ENCODE data around the gene SLC16A11.
"Not testable (repeated sequence)": the region's sequence is repeated elsewhere in the genome, so short reads cannot be mapped to it uniquely, and the experiment has no call there.

The SLC16A11 gene

DNA sequence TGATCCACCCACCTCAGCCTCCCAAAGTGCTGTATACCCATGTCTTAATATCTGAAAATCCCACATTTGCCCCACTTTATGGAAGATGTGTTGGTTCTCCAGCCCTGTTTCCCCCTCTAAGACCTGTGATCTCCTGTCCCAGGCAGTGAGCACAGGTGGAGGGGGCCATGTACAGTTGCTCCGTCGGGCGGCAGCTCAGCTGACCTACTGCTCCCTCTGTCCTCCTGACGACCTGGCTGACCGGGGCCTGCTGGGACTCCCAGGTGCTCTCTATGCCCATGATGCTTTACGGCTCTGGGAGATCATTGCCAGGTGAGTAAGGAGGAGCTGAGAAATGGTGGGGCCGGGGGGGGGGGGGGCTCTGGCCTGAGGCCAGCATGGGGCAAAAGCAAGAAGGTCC, 38.2 kb downstream of the SLC16A11 start:
- no peak for DNase-seq

DNA sequence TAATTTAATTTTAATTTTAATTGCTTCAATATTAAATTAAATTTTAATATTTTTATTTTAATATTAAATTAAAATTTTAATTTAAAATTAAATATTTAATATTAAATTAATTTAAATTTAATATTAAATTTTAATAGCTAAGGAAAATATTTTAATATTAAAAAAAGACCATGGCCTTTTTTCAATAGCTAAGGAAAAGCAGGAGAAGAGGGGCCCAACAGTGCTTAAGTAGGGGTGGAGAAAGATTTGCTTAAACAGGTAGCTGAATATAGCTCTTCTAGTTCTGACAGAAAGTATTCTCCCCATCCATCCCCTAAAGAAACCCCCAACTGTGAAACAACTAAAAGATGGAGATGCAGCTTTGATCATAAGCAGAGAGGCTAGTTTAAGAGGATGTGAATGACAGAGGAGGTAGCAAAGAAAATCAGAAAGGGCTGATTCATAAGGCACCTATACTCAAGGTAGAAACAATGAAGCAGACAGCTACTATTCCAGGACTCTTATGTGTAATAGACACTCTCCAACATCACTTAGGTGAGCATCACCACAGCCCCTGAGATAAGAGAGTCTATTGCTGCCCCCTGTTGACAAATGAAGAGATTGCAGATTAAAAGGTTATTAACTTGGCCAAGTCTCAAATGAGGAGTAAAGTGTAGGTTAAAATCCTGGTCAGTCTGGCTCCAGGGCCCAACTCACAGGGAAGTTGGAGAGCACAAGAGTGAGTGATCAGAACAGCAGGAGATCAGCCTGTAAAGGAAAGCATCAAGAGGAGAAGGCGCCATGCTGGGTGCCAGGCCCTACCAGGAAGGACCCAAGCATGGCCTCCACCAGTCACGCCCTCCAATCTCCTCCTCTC, 39.3 kb downstream of the SLC16A11 start:
- DNase-seq: no peak

DNA sequence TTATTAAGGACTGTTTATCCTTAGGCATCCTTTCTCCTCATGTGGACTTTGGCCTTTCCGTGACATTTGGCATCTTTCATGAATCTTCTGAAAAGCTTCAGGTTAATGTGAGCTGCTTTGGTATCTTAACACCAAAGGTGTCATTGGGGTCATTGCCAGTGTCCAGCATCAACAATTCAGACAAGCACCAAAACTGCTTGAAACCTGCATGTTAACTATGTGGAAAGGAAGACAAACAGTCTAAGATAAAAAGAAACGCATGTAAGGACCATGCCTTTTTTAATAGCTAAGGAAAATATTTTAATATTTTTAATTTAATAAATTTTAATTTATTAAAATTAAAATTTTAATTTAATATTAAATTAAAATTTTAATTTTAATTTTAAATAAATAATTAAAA, 40.1 kb downstream of the SLC16A11 start:
- DNase-seq: no peak

DNA sequence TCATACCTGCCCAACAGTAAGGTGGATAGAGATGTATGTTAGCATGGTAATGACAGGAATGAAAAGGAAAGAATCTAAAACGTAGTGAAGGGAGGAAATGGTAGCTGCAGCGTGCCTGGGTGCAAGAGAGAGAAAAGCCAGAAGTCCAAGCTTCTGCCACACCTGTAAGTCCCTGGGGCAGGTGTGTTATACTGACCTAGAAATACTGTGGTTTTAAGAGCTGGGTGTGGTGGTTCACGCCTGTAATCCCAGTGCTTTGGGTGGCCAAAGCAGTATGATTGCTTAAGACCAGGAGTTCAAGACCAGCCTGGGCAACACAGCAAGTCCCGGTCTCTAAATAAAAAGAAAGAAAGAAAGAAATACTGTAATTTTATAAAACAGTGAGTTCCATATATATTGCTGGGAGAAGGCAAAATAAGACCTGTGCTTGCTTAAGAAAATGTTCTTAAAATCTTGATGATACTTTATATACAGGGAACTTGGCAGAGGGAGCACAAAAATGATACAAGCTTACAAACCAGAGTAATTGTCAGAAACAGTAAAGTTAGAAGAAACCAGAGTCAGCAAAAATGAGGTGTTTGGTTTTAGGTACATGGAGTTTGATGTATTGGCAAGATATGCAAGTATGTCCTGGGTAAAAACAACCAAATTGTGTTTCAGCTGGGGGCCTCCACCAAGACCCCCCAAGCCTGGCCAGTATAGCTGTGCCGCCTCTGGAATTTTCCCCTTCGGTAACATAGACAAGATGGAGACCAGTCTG, 41.4 kb downstream of the SLC16A11 start:
- DNase-seq: no peak

DNA sequence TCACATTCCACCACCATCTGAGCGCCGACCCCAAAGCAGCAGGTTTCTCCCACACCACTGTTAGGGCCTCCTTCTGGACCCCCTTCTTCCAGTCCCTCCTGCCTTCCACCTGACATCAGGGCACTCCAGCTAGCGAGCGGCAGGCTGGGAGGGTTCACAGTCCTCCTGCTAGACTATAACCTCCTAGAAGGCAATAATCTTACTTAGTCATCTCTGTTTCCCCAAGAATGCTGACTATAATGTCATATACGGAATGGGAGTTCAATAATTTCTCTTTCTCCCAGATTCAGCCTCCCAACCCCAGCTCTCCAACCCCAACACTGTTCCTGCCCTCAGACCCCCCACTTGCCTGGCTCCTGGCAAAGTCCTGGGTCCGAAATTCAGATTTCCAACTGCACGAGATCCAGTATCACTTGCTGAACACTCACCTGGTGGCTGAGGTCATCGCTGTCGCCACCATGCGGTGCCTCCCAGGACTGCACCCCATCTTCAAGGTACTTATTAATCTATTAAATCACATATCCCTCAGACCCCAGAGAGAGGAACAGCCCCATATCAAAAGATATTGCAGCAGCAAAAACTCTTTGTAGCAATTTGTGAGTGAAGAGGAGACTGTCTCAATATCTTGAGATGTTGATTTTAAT, 42.5 kb downstream of the SLC16A11 start:
- peak in 1 of 4 experiments; percentile 15 for DNase-seq

DNA sequence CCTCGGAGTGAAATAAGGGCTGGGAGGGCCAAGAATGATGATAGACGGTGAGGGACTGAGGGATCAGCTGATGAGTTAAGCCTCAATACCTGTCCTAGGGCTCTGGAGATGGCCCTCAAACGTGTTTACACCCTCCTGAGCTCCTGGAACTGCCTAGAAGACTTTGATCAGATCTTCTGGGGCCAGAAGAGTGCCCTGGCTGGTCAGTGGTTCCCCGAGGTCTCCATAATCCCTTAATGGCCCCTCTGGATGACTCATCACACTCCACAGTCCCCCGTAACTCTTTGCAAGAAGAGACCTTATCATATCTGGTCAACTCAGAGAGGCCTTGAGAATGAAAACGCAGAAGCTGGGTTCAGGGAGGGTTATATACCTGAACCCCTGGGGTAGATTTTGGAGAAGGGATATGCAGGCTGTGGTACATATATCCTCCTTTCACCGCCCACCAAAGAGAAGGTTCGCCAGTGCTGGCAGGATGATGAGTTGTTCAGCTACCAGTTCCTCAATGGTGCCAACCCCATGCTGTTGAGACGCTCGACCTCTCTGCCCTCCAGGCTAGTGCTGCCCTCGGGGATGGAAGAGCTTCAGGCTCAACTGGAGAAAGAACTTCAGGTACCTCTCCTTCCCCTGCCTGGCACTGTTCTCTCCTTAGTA, 44.9 kb downstream of the SLC16A11 start:
- DNase-seq: no peak

DNA sequence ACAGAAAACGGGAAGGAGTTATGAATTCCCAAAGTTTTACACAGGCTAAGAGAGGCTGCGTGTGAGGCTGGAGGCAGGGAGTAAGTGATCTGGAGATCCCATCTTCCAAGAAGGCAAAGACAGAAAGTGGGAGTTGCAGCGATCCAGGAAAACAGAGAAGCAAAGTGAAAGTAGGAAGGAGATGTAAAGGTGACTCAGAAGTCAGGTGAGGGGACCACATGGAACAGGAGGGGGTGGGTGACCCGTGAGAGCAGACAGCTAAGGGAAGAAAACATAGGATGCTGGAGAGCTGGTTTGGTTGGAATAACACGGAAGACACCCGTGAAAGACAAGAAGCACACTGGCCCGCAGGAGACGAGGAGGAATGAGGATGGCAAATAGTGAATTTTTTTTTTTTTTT, 46.7 kb downstream of the SLC16A11 start:
- no peak for DNase-seq

DNA sequence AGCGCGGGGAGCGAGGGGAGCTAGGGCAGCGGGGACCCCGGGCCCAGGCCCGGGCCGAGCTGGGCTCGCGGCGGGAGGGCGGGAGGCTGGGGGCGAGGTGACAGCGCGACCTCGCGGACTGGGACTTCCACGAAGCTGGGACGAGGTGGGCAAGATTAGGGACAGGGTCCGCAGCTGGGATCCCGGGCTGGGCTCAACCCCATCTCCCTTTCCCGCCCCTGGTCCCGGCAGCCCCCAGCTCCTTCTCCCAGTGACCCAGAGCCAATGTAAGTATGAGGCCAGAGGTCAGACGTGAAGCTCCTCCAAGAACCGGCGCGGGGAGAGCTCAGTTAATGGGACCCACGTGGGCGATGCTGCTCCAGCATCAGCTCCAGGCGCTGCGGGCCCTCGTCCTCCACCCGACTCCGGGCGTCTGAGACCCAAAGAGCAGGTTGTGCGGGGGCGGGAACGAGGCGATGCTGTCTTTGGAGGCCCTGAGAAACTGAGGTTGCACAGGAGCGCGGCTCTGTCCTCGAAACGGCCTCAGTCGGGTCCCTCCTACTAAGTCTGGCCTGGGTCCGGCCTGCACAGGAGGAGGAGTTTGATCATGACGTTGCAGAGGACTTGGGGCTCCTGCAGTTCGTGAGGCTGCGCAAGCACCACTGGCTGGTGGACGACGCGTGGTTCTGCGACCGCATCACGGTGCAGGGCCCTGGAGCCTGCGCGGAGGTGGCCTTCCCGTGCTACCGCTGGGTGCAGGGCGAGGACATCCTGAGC, 47.5 kb downstream of the SLC16A11 start:
- DNase-seq: no peak

DNA sequence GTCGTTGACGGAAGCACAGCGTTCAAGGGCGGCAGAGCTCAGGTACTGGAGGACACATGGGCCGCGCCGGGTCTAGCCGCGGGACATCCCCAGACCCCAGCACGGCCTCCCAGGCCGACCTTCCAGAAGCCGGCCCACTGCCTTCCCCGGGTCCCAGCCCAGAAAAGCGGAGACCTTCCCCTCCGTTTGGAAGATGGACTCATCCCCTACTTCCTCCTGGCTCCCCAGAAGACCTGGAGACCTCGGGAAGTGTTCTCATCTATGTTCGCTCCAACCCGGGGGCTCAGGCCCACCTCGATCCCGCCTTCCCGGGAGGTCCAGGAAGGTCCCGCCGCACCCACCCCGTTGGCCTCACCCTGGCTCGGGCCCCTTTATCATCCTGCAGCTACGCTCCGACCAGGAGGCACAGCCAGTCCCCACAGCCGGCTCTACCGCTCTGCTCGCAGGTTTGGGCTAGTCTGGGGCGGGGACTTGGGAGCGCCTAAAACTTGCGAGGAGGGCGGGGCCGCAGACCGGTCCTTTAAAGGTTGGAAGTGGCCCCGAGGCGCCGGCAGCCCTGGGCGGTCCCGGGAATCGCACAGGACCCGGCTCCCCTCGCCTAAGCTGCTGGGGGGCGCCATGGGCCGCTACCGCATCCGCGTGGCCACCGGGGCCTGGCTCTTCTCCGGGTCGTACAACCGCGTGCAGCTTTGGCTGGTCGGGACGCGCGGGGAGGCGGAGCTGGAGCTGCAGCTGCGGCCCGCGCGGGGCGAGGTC, 48.2 kb downstream of the SLC16A11 start, which contains the start of gene ALOX12:
ALOX12 (plus strand) TSS at position 550 of the 756 bp plus-strand sequence; CDS start at position 619, 69 bp downstream.
- DNase-seq: no peak

DNA sequence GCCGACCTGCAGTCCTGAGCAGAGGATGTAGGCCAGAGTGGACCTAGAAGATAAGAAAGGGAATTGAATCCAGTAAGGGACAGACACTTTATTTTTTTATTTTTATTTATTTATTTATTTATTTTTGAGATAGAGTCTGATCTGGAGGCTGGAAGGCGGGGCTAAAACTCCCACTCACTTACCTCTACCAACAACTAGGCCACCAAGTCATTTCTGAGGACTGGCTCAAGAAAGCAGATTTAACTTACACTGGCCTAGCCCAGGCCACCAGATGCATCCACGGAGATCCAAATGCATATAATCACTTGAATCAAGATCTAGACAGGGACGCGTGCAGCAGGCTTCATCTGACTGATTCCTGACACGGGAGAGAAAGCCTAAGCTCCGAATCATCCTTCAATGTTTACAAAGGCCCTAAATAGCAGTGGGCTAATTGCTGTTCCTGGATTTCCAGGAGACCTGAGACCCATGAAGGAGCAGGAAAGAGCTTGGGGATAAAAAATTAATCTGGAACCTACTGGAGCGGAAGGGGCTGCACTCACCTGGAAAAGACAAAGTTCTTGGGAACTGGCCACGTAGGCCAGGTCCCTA, 49.1 kb downstream of the SLC16A11 start:
- DNase-seq: no peak

DNA sequence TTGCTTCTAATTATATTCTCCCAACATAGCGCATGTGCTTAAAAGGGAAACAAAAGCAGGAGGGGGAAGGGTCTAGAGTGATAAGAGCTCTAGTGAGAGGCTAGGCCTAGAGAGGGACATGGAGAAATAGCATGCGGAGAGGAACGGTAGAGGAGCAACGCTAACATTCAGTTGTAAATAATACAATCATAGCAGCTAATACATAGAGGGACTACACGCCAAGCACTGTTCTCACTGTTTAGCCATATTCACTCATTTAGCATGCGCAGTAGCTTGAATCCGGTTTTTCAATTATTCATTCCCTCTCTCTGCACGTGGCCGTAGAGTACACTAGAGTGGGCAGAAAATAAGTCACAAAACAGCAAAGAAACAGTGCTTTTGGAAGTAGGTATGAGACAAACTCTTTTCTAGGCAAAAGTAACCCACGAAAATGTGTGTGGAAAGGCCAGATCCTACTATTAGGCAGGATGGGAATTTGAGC, 49.7 kb downstream of the SLC16A11 start:
- DNase-seq: no peak

DNA sequence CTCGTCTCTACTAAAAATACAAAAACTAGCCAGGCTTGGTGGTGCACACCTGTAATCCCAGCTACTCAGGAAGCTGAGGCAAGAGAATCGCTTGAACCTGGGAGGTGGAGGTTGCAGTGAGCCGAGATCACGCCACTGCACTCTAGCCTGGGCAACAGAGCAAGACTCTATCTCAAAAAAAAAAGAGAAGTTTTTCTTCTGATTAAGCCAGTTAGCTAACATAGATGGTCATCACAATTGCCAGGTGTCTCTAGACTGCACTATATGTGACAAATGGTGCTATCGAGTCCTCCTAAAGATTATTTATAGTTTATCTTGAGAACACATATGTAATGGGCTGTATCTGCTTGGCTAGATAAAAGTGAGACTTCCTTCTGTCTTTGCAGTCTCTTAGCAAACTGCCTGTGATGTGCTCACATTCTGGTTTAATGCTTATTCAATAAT, 50.3 kb downstream of the SLC16A11 start:
- DNase-seq: not testable (repeated sequence)
